ENCODE measurements around the gene KCNC1.

DNA sequence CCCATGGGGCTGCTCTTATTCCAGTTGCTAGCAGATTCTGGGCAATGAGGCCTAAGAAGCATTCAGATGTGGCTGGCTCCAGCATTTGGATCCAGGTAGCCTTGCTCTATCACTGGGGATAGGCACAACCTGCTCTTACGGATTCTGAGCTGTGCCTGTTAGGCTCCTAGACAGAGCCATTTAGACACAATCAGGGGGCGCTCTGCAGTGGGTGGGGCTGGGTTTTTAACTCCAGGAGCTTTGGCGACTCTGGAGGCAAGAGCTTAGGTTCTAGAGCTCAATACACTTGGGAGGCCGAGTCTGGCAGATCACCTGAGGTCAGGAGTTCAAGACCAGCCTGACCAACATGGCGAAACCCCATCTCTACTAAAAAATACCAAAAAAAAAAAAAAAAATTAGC, 32.0 kb downstream of the KCNC1 start:
- TF ChIP-seq, protein P1, sequence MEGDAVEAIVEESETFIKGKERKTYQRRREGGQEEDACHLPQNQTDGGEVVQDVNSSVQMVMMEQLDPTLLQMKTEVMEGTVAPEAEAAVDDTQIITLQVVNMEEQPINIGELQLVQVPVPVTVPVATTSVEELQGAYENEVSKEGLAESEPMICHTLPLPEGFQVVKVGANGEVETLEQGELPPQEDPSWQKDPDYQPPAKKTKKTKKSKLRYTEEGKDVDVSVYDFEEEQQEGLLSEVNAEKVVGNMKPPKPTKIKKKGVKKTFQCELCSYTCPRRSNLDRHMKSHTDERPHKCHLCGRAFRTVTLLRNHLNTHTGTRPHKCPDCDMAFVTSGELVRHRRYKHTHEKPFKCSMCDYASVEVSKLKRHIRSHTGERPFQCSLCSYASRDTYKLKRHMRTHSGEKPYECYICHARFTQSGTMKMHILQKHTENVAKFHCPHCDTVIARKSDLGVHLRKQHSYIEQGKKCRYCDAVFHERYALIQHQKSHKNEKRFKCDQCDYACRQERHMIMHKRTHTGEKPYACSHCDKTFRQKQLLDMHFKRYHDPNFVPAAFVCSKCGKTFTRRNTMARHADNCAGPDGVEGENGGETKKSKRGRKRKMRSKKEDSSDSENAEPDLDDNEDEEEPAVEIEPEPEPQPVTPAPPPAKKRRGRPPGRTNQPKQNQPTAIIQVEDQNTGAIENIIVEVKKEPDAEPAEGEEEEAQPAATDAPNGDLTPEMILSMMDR (IDR thresholded peaks at IDR 0.05): peak; percentile 43; the same call in 1 of the 2 replicates
- TF ChIP-seq, protein P2, sequence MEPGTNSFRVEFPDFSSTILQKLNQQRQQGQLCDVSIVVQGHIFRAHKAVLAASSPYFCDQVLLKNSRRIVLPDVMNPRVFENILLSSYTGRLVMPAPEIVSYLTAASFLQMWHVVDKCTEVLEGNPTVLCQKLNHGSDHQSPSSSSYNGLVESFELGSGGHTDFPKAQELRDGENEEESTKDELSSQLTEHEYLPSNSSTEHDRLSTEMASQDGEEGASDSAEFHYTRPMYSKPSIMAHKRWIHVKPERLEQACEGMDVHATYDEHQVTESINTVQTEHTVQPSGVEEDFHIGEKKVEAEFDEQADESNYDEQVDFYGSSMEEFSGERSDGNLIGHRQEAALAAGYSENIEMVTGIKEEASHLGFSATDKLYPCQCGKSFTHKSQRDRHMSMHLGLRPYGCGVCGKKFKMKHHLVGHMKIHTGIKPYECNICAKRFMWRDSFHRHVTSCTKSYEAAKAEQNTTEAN (CRISPR knock-in tag; IDR thresholded peaks at IDR 0.05): no peak
- TF ChIP-seq ZMAT4 (CRISPR knock-in tag; IDR thresholded peaks at IDR 0.05) (no peak), ESRRA (CRISPR knock-in tag; IDR thresholded peaks at IDR 0.05; ENCODE audit: borderline replicate concordance) (no peak), FOXP4 (CRISPR knock-in tag; IDR thresholded peaks at IDR 0.05) (no peak), MAX (CRISPR knock-in tag; IDR thresholded peaks at IDR 0.05) (no peak), EMX1 (CRISPR knock-in tag; IDR thresholded peaks at IDR 0.05) (no peak), TEAD4 (CRISPR knock-in tag; IDR thresholded peaks at IDR 0.05) (no peak), IRF2 (CRISPR knock-in tag; IDR thresholded peaks at IDR 0.05; ENCODE audit: borderline replicate concordance, low read depth) (no peak), E2F1 (CRISPR knock-in tag; IDR thresholded peaks at IDR 0.05) (no peak)
